ENCODE data around the gene MAT1A. TPM values are rescaled to one million over a fixed set of nuclear protein-coding genes. Genes with fewer than 3 reads are reported as not detected.
"Not testable (repeated sequence)": the region's sequence is repeated elsewhere in the genome, so short reads cannot be mapped to it uniquely, and the experiment has no call there.

The MAT1A gene
- total and polyA plus RNA-seq, 2 experiments from 2014 or later = 38.3 to 62.1 TPM

DNA sequence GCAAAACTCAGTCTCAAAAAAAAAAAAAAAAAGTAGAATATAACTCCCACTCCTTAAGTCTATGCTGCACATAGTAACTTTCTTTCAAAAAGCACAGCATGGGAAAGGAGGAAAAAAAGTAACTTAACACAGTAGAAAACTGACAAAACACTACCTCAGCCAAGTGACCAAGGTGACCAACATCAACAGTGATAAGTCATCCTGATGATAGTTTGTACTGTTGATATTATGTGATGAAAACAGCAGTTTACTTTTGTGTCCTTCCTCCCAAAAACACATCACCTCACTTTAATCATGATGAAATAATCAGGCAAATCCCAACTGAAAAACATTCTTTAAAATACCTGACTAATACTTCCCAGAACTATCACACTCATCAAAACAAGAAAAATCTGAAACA, 29.3 kb upstream of the MAT1A start:
- no peaks in the 10 kb centered on the region for H3K4me1 ChIP-seq (ENCODE audit: insufficient read depth)
- TF ChIP-seq EZH2phosphoT487 (IDR thresholded peaks at IDR 0.05; ENCODE audit: low read depth, severe bottlenecking, unreplicated experiment) (no peak), EZH2 (IDR thresholded peaks at IDR 0.05; ENCODE audit: borderline replicate concordance) (no peak), CTCF (IDR thresholded peaks at IDR 0.05; ENCODE audit: poor library complexity) (no peak)
- no peaks in the 10 kb centered on the region for H3K9me3 ChIP-seq (ENCODE audit: low read depth)
- no peak overlapping the region for H2AFZ ChIP-seq
- H3K27me3 ChIP-seq = no peaks in the 10 kb centered on the region
- H3K9me2 ChIP-seq (replicated peaks; ENCODE audit: insufficient read depth) = no peaks in the 10 kb centered on the region
- H3K79me2 ChIP-seq = no peaks in the 10 kb centered on the region
- H3K27ac ChIP-seq = no peak overlapping the region
- no peaks in the 10 kb centered on the region for H4K20me1 ChIP-seq (ENCODE audit: insufficient read depth, poor library complexity, severe bottlenecking)
- H3K4me3 ChIP-seq = no peak overlapping the region
- DNase-seq (ENCODE audit: low spot score) = no peak
- H3K4me2 ChIP-seq = no peak overlapping the region
- no peaks in the 10 kb centered on the region for H3K36me3 ChIP-seq (replicated peaks; ENCODE audit: insufficient read depth, low read depth)

- H3K4me2 ChIP-seq = no peak overlapping the region
- H3K27me3 ChIP-seq = no peaks in the 10 kb centered on the region
Observed at GRCh38 chr10:80315391-80315790, 25.9 kb upstream of the MAT1A start.

GRCh38 chr10:80313523-80313922, 24.1 kb upstream of the MAT1A start:
- WGBS (ENCODE audit: low lambda C conversion rate, missing lambda C conversion rate) = 94% methylated on average over 5 of the region's 5 CpGs
- no peaks in the 10 kb centered on the region for H3K4me1 ChIP-seq (ENCODE audit: insufficient read depth)
- no peak overlapping the region for H3K4me2 ChIP-seq
- no peak for DNase-seq (ENCODE audit: low spot score)
- H3K79me2 ChIP-seq = no peaks in the 10 kb centered on the region
- H3K27ac ChIP-seq = no peak overlapping the region
- no peak overlapping the region for H3K4me3 ChIP-seq
- H3K9me3 ChIP-seq (ENCODE audit: low read depth) = no peaks in the 10 kb centered on the region
- no peak overlapping the region for H2AFZ ChIP-seq
- no peaks in the 10 kb centered on the region for H3K27me3 ChIP-seq
- TF ChIP-seq EZH2 (IDR thresholded peaks at IDR 0.05; ENCODE audit: borderline replicate concordance) (no peak), CTCF (IDR thresholded peaks at IDR 0.05; ENCODE audit: poor library complexity) (no peak), EZH2phosphoT487 (IDR thresholded peaks at IDR 0.05; ENCODE audit: low read depth, severe bottlenecking, unreplicated experiment) (no peak)
- no peaks in the 10 kb centered on the region for H3K9me2 ChIP-seq (replicated peaks; ENCODE audit: insufficient read depth)
- H3K36me3 ChIP-seq (replicated peaks; ENCODE audit: insufficient read depth, low read depth) = no peaks in the 10 kb centered on the region
- no peaks in the 10 kb centered on the region for H4K20me1 ChIP-seq (ENCODE audit: insufficient read depth, poor library complexity, severe bottlenecking)

More at GRCh38 chr10:80315391-80315790, 25.9 kb upstream of the MAT1A start:
- WGBS (ENCODE audit: low lambda C conversion rate, missing lambda C conversion rate) = 97% methylated on average over 12 of the region's 21 CpGs
- no peaks in the 10 kb centered on the region for H3K9me2 ChIP-seq (replicated peaks; ENCODE audit: insufficient read depth)
- H3K79me2 ChIP-seq = no peaks in the 10 kb centered on the region
- no peak overlapping the region for H3K27ac ChIP-seq
- no peaks in the 10 kb centered on the region for H4K20me1 ChIP-seq (ENCODE audit: insufficient read depth, poor library complexity, severe bottlenecking)
- H2AFZ ChIP-seq = no peak overlapping the region
- no peak for DNase-seq (ENCODE audit: low spot score)
- no peaks in the 10 kb centered on the region for H3K9me3 ChIP-seq (ENCODE audit: low read depth)
- H3K4me1 ChIP-seq (ENCODE audit: insufficient read depth) = no peaks in the 10 kb centered on the region
- H3K4me3 ChIP-seq = no peak overlapping the region
- no peak for TF ChIP-seq EZH2 (IDR thresholded peaks at IDR 0.05; ENCODE audit: borderline replicate concordance)
- no peak for TF ChIP-seq CTCF (IDR thresholded peaks at IDR 0.05; ENCODE audit: poor library complexity)
- TF ChIP-seq EZH2phosphoT487 (IDR thresholded peaks at IDR 0.05; ENCODE audit: low read depth, severe bottlenecking, unreplicated experiment) = no peak
- H3K36me3 ChIP-seq (replicated peaks; ENCODE audit: insufficient read depth, low read depth) = no peaks in the 10 kb centered on the region

DNA sequence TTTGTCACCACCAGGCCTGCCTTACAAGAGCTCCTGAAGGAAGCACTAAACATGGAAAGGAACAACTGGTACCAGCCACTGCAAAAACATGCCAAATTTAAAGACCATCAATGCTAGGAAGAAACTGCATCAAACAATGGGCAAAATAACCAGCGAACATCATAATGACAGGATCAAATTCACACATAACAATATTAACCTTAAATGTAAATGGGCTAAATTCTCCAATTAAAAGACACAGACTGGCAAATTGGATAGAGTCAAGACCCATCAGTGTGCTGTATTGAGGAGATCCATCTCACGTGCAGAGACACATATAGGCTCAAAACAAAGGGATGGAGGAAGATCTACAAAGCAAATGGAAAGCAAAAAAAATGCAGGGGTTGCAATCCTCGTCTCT, 16.5 kb upstream of the MAT1A start:
- H3K27ac ChIP-seq; H3K9me2 ChIP-seq (replicated peaks; ENCODE audit: insufficient read depth); DNase-seq (ENCODE audit: low spot score); H3K27me3 ChIP-seq; H4K20me1 ChIP-seq (ENCODE audit: insufficient read depth, poor library complexity, severe bottlenecking); H3K36me3 ChIP-seq (replicated peaks; ENCODE audit: insufficient read depth, low read depth); H3K4me1 ChIP-seq (ENCODE audit: insufficient read depth); H3K9me3 ChIP-seq (ENCODE audit: low read depth); H3K4me2 ChIP-seq; H3K79me2 ChIP-seq; H3K4me3 ChIP-seq; H2AFZ ChIP-seq: not testable (repeated sequence)
- 77% methylated on average over 3 of the region's 3 CpGs for WGBS (ENCODE audit: low lambda C conversion rate, missing lambda C conversion rate)

All from hepatocyte (in vitro differentiated cells).